Right ventricle myocardium inferior (tissue), 1 donor: ENCODE results near the gene KLHL40. TPM values are rescaled to one million over a fixed set of nuclear protein-coding genes. Genes with fewer than 3 reads are reported as not detected.

Source experiments
- ATAC-seq: fragments of 200-7000 bp; cut with Tn5 transposase; one replicate; pipeline ENCODE4 v1.9.1; 2020; ENCODE audit warnings: mild to moderate bottlenecking, moderate library complexity
- DNase-seq: peaks from one replicate; pipeline ENCODE4 v3.0.0; 2021; ENCODE audit errors: missing footprints
- intact Hi-C: fragments of 100-400 bp; cut with DNase I; formaldehyde crosslinking; loops from one replicate; pipeline ENCODE4 v1.11.0; 2022
- total RNA-seq: library from RNA; stranded (reverse); fragmentation: NEBNext Ultra II Directional; extraction: Animal tissue kit (Norgen Biotek cat#: 25700); gene quantifications from one replicate; pipeline ENCODE4 v1.2.1, GENCODE V29; 2021
- donor health status: DM: no; HTN: yes; CAD: no; lungs with severe emphysema.

The KLHL40 gene
- total RNA-seq, 1 donor from 2014 or later, result not detected

DNA sequence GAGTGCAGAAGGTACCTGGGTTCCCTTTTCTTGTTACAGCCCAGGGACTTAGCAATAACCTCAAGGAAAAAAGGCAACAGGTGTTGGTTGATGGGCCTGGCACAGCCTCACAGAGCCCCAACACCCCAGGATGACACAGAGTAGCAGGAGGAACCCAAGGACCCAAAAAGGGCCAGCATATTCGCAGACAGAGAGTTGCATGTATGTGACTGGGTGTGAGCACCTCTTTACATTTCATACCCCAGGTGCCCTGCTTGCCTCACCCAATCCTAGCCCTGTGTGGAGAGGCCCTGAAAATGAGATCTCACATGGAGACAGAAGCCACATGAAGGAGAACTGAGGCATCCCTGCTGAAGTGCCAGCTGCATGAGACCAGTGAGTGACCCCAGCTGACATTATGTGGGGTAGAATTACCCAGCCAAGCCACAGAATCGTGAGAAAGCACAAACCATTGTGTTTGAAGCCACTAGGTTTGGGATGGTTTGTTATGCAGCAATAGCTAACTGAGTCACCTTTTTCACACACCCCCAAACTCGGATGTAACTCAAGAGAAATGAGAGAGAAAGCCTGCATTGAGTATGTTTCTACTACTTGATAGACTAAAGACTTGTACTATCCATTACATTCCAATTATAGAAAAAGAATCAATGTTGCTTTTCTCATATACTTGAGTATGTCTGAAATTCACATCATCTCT lies 43.5 kb downstream of the KLHL40 start:
- no peak for ATAC-seq
- no peak for DNase-seq
- intact Hi-C loops, result no loop called here

- intact Hi-C loops, result loop anchor here (1.0 kb wide), 1 partner anchor 10 kb away; no protein-coding TSS in a partner anchor
- ATAC-seq, result peak; percentile 84
- DNase-seq, result no peak
Observed at GRCh38 chr3:42729404-42730145, 44.2 kb downstream of the KLHL40 start.

DNA sequence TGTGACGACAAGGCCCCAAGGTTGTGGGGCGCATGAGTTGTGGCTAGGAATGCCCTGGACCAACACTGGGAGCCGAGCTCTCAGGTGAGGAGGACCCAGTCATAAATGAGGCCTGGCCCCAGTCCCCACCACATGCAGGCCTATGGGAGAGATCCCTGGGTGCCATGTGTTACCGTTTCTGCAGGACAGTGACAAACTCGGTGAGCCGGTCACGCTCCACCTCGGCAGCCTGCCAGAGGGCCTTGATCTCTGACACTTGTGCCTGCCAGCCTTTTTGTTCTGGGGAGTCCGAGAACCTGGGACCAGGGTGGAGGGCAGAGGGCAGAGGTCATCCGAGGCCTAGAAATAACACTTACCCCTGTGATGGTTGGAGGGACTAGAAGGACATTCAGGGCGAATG lies 45.0 kb downstream of the KLHL40 start:
- ATAC-seq (peak; percentile 9), DNase-seq (no peak)
- intact Hi-C loops, result loop anchor here (1.0 kb wide), 1 partner anchor 9 kb away; no protein-coding TSS in a partner anchor

DNA sequence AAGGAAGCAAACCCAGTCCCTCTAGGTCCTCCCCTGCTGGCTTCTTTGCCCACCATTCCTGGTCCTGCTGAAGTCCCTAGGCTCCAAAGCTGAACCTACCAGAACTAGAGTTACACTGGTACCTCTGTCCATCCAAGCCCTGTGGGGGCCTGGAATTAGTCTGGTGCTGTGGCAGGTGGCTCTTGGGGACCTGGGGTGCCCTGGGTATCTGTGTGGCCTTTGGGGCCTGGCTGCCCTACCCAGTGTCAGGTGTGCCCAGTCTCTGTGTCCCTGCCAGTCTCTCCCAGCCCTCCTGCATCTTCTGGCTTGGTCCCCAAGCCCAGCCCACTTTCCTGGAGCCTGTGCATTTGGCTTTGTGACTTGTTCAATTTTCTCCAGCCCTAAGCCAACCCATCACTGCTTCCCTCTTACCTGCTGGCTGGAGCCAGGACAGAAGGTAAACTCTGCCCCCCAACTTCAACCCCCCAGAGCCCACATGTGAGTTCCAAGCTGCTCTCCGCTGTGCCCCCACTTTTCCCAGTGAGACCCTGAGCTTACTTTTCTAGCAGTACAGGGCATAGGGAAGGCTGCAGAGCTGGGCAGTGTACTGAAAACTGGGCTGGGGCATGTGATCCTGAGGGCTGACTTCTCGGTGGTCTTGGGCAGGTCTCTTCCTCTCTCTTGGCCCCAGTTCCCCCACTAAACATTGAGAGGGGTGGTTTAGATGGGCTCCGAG lies 45.5 kb downstream of the KLHL40 start:
- no peak for DNase-seq
- intact Hi-C loops, result loop anchor here (1.0 kb wide), 1 partner anchor 8 kb away; no protein-coding TSS in a partner anchor
- no peak for ATAC-seq

DNA sequence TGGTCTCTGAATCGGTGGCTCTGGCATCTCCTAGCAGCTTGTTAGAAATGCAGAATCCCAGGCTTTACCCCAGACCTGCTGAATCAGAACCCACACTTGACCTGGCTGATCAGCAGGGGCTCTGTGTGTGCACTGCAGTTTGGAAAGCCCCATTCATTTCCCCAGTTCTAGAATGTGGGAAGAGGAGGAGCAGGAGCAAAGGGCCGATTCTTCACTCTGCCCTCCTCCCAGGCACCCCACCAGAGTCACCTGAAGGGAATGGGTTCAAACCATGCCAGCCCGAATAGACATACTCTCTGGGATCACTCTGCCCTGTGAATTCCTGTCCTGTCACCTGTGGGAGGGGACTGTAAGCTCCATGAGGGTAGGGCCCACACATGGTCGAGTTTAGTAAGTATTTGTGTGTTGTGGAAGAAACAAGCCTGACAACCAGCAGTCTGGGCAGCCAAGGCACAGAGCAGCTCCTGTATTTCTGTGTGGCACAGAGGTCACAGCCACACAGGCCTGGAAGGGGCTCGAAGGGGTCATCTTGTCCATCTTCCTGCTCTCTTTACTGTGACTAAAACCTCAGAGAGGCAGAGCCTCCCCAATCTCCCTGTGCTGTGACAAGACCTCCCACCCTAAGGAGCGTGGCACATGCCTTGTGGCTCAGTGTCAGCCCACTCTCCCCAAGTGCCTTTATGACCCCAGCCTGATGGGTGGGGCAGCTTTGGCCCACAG lies 46.3 kb downstream of the KLHL40 start:
- ATAC-seq, result no peak
- intact Hi-C loops, result no loop called here
- DNase-seq, result no peak

- ATAC-seq, result no peak
- intact Hi-C loops, result no loop called here
- DNase-seq, result no peak
Observed at GRCh38 chr3:42732196-42732828, 47.0 kb downstream of the KLHL40 start.

GRCh38 chr3:42732829-42733459 lies 47.6 kb downstream of the KLHL40 start:
- intact Hi-C loops, result no loop called here
- ATAC-seq, result no peak

DNA sequence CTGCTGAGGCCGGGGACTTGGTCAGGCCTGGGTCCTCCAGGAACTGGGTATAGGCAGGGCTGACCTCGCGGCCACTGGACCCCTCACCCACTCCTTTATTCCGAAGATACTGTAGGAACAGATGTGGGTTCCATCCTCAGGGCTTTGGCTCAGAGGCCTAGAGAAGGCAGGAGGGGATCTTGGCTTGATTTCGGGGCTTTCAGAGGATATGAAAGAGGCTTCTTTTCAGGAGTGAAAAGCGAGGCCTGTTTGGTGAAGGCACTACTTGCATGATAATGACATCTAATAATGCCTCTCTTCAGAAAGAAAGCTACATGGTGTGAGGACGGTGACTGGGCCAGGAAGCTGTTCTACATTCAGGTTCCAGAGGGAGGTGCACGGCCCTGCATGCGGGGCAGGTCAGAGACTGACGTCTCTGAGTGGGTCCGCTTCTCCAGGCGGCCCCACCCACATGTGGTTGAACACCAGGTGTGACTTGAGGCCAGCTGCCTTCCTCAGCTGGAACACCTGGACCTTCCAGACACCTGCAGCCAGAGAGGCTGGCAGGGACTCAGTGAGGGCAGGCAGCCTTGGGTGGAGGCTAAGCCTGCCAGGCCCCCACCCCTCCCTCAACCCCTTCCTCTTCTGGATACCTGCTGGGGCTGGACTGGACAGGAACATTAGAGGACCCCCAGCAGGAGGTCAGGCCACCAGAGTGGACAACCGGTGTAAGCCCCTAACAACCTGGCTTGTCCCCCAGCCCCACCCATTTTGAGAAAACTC lies 48.3 kb downstream of the KLHL40 start:
- DNase-seq (no peak), ATAC-seq (no peak)

More at GRCh38 chr3:42732829-42733459, 47.6 kb downstream of the KLHL40 start:
- no peak for DNase-seq

GRCh38 chr3:42734263-42734860 lies 49.0 kb downstream of the KLHL40 start:
- DNase-seq (no peak), ATAC-seq (no peak)
- intact Hi-C loops, result no loop called here

More for the DNA sequence above, 48.3 kb downstream of the KLHL40 start:
- intact Hi-C loops, result no loop called here

DNA sequence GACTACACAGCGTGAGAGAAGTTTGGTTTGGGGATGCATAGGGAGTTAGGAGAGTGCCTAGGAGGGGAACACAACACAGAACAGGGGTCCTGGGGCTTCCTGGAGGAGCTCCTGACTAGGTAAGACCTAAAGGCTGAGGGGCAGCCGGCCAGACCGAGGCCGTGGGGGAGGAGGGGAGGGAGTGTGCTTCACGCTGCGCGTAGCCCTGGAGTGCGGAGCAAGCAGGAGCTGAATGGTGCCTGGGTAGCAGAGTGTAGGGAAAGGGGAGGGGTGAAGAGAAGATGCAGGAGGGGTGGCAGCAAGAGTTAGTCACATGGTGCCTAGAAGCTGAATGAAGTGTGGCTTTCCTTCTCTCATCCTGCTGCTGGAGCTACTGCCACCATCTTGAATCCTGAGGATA lies 49.7 kb downstream of the KLHL40 start:
- intact Hi-C loops, result no loop called here
- ATAC-seq (no peak), DNase-seq (no peak)

- intact Hi-C loops, result no loop called here
- no peak for ATAC-seq
Observed at GRCh38 chr3:42735615-42736014, 50.3 kb downstream of the KLHL40 start.

GRCh38 chr3:42736081-42736480 lies 50.7 kb downstream of the KLHL40 start:
- ATAC-seq, result no peak
- intact Hi-C loops, result no loop called here
- DNase-seq, result no peak

More at GRCh38 chr3:42735615-42736014, 50.3 kb downstream of the KLHL40 start:
- no peak for DNase-seq

DNA sequence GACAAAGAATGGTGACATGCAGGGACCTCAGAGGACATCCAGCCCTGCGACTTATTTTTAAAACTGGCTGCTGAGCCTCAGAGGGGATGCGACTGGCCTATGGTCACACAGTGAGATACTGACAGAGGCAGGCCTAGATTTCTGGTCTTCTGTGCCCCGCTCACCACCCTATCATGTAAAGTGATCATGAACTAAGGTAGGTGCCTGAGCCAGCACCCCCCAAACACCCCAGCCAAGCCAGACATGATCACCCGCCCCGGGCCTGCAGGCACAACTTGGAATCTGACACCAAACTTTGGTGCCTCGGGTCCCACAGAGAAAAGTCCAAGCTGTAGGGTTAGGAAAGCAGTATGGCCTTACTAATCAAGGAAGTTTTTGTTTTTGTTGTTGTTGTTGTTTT lies 51.2 kb downstream of the KLHL40 start:
- DNase-seq, result no peak
- intact Hi-C loops, result no loop called here
- no peak for ATAC-seq

- peak; percentile 96 for ATAC-seq
- intact Hi-C loops, result loop anchor here (1.0 kb wide), 3 partner anchors 9 to 55 kb away; no protein-coding TSS in a partner anchor
- peak; percentile 92 for DNase-seq
Observed at GRCh38 chr3:42739401-42740158, 54.2 kb downstream of the KLHL40 start.

- intact Hi-C loops, result no loop called here
- ATAC-seq (no peak), DNase-seq (no peak)
Observed at GRCh38 chr3:42741796-42742195, 56.5 kb downstream of the KLHL40 start.
